ENCODE results near the gene CLEC12A.

The CLEC12A gene

DNA sequence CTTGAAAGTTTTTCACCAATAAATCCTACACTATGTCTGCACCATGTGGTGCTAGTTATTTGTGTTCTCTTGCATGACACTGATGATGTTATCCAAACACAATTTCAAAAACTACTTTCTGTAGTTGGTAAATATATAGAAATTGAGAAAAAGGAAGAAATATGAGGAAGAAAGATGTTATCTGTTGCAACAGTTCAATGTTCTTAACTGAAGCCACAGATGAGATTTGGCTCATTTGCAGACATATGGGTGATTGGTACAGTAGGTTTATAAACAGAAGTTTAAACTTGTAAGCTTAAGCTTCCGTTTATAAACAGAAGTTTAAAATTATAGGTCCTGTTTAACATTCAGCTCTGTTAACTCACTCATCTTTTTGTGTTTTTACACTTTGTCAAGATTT is at the start of gene CLEC12A:
Gene CLEC12A, plus strand, starts transcription at position 229 of the 400 bp plus-strand sequence. CDS start 188 bp downstream, outside the sequence.
- CTCF ChIA-PET, result no interaction called here
- Mint-ChIP-seq H3K9me3 (peaks cover 8% of the 10 kb centered on the region), H3K4me1 (no peaks in the 10 kb centered on the region), H3K27ac (no peak within 1 kb of the TSS), H3K4me3 (no peak within 1 kb of the TSS), H3K27me3 (peaks cover 29% of the 10 kb centered on the region), H3K36me3 (peaks cover 3% of the 10 kb centered on the region)
- DNase-seq, result no peak

DNA sequence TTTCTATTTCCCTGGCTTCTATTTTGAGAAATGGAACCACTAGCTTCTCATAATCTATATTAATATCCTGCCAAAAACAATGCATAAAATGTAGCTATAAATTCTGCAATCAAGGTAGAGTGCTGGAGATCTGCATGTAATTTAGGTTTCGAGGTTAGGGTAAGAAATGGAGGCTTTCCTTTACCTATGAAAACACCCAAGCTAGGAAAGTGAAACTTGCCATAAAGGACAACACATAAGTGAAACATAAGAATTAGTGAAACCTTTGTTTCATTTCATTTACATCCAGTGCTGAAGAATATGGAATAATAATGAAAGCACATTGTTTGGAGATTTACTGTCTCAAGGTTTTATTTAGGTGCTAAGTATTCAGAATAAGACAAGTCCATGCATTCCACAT is 48.8 kb upstream of the CLEC12A start:
- Mint-ChIP-seq H3K4me3 (no peak overlapping the region), H3K27me3 (peaks cover 6% of the 10 kb centered on the region), H3K36me3 (no peaks in the 10 kb centered on the region), H3K27ac (peak overlapping the region; percentile 70), H3K9me3 (no peaks in the 10 kb centered on the region), H3K4me1 (peaks cover 21% of the 10 kb centered on the region)
- no peak for DNase-seq
- CTCF ChIA-PET, result interaction anchor here (0.7 to 1.8 kb wide), 8 partner anchors 14 to 180 kb away, joined by 3 to 5 read pairs (median 4); partner anchors contain the start of gene CLEC2B

DNA sequence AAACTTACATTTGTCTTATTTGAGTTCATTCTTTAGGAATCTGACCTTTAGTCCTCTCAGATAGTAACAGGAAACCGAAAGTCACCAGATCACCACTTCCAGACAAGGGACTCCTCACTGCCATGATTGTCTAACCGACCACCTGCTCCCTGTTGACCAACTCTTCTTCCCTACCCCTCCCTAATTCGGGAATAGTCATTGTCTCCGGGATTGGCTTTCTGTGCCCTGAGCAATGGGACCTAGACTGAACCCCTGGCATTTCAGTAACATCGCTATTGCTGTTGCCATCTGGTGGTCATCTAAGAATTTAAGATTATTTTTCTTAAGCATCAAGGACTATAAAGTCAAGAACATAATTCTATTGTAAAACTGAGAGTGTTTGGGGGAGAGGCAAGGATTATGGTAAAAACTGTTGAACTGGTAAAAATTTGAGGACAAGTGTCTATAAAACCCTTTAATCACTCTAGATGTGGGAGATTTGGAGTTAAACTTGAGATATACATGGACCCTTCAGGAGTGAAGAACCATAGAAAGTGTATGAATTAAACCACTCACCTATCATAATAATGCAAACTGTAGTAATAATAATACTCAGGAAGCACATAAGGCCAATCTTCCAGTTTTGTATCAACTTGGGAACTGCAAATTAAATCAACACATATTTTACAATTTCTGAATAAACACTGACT is 45.4 kb upstream of the CLEC12A start:
- no peaks in the 10 kb centered on the region for H3K36me3 Mint-ChIP-seq
- H3K27ac Mint-ChIP-seq, result no peak overlapping the region
- CTCF ChIA-PET, result interaction anchor here (0.7 to 2.4 kb wide), 14 partner anchors 12 to 177 kb away, joined by 3 to 26 read pairs (median 4); partner anchors contain the start of gene CLEC12B
- no peak for DNase-seq
- H3K27me3 Mint-ChIP-seq, result peaks cover 11% of the 10 kb centered on the region
- H3K4me3 Mint-ChIP-seq, result peak overlapping the region; percentile 60
- no peaks in the 10 kb centered on the region for H3K9me3 Mint-ChIP-seq
- H3K4me1 Mint-ChIP-seq, result peaks cover 23% of the 10 kb centered on the region

DNA sequence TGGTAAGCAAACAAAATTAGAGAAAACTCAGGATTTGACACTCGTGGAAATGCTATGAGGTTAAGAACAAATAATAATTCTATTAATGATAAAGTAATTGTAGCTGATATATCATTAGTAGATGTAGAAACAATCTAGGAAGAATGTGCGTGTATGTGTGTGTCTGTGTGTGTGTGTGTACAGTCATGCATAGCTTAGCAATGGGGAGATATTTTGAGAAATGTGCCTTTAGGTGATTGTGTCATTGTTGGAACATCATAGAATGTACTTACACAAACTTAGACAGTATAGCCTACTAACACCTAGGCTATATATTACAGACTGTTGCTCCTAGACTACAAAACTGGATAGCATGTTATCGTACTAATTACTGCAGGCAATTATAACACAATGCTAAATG is 44.3 kb upstream of the CLEC12A start:
- no peak overlapping the region for H3K4me3 Mint-ChIP-seq
- DNase-seq, result no peak
- H3K27ac Mint-ChIP-seq, result no peak overlapping the region
- H3K9me3 Mint-ChIP-seq, result no peaks in the 10 kb centered on the region
- H3K27me3 Mint-ChIP-seq, result peaks cover 12% of the 10 kb centered on the region
- H3K36me3 Mint-ChIP-seq, result no peaks in the 10 kb centered on the region
- H3K4me1 Mint-ChIP-seq, result peaks cover 21% of the 10 kb centered on the region
- CTCF ChIA-PET, result interaction anchor here (0.7 to 2.4 kb wide), 9 partner anchors 11 to 178 kb away, joined by 3 to 26 read pairs (median 4); partner anchors contain the start of gene CLEC12B

DNA sequence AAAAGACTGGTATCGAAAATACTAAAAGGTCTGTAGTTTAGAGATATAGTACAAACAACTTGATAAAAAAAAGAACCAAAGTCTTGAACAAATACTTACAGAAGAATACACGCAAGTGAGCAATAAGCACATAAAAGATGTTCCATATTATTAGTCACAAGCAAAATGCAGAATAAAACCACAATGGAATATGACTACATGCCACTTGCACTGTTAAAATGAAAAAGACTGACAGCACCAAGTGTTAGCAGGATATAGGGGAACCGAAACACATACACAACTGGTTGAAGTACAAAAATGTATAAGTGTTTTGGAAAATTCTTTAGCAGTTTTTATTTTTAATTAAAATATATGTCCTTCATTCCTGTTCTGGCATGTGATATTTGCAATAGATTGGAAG is 42.6 kb upstream of the CLEC12A start:
- H3K9me3 Mint-ChIP-seq, result no peaks in the 10 kb centered on the region
- no peak for DNase-seq
- peaks cover 7% of the 10 kb centered on the region for H3K4me1 Mint-ChIP-seq
- no peak overlapping the region for H3K27ac Mint-ChIP-seq
- CTCF ChIA-PET, result interaction anchor here (0.7 to 1.5 kb wide), 3 partner anchors 12 to 211 kb away, joined by 3 read pairs; no protein-coding TSS in a partner anchor
- H3K36me3 Mint-ChIP-seq, result no peaks in the 10 kb centered on the region
- no peak overlapping the region for H3K4me3 Mint-ChIP-seq
- peaks cover 12% of the 10 kb centered on the region for H3K27me3 Mint-ChIP-seq

DNA sequence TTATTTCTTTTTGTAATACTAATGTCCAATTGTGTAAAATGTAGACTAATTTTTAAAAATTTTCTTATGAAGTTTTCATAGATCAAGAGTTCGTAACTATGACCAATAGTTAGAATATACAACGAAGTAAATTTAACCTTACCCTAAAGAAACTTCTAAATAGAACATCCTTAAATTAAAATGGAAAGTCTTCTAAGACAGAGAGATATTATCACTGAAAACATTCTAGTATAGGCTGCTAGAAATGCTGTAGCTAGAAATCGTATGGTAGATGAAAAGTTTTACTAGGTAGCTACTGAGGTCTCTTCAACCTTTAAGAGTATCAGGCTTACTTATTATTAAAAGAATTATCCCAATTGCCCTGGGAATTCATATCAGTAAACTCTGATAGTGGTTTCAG is 40.0 kb upstream of the CLEC12A start:
- H3K9me3 Mint-ChIP-seq, result no peaks in the 10 kb centered on the region
- CTCF ChIA-PET, result interaction anchor here (1.1 to 1.3 kb wide), 2 partner anchors 12 to 116 kb away, joined by 3 read pairs; no protein-coding TSS in a partner anchor
- H3K4me3 Mint-ChIP-seq, result no peak overlapping the region
- DNase-seq, result no peak
- H3K27me3 Mint-ChIP-seq, result peaks cover 12% of the 10 kb centered on the region
- H3K4me1 Mint-ChIP-seq, result peaks cover 2% of the 10 kb centered on the region
- no peak overlapping the region for H3K27ac Mint-ChIP-seq
- no peaks in the 10 kb centered on the region for H3K36me3 Mint-ChIP-seq

DNA sequence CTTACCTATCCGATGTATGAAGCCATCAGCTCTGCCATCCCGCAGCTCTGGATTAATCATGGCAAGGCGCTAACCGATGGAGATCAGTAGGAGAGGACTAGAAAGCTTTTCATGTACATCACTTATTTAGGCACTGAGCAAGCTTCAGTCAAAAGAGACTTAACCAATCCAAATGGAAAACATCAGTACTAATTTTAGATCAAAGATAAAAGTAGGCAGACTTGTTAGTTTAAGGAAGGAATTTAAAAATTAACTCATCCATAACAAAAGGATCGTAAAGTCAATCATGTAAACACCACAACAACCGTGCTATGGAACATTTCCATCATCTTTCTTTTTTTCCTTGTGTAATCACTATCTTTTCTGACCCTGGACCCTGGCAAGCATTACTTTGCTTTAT is 38.9 kb upstream of the CLEC12A start, which contains the start of gene CLEC2A:
Gene CLEC2A, minus strand, starts transcription at position 101 of the 400 bp plus-strand sequence. Its CDS starts 41 bp downstream, at position 60.
- H3K4me1 Mint-ChIP-seq, result peaks cover 2% of the 10 kb centered on the region
- H3K27me3 Mint-ChIP-seq, result peaks cover 12% of the 10 kb centered on the region
- no peak for DNase-seq
- no peak within 1 kb of the TSS for H3K4me3 Mint-ChIP-seq
- H3K36me3 Mint-ChIP-seq, result no peaks in the 10 kb centered on the region
- no peaks in the 10 kb centered on the region for H3K9me3 Mint-ChIP-seq
- CTCF ChIA-PET, result interaction anchor here (1.3 kb wide), 1 partner anchor 13 kb away, joined by 3 read pairs; no protein-coding TSS in a partner anchor
- no peak within 1 kb of the TSS for H3K27ac Mint-ChIP-seq

DNA sequence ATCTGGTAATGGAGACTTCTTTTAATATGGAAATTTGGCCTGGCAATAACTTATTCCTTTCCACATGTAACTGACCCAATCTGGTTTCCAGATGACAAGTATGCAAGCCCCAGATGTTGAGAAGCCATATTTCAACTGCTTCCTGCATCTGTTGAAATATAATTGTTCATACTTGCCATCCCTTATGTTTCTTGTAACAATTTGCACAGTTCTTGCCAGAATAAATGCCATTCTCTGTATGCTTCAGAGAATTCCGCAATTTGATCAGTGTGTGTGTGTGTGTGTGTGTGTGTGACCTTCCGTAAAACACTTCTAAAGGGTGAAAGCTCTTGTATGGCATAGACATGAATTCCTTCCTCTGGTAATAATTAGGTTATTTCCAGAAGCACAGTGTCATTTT is 37.3 kb upstream of the CLEC12A start:
- H3K9me3 Mint-ChIP-seq, result no peaks in the 10 kb centered on the region
- no peak for DNase-seq
- CTCF ChIA-PET, result interaction anchor here (0.6 to 1.0 kb wide), 4 partner anchors 13 to 219 kb away, joined by 3 to 4 read pairs (median 3); no protein-coding TSS in a partner anchor
- no peaks in the 10 kb centered on the region for H3K4me1 Mint-ChIP-seq
- peaks cover 8% of the 10 kb centered on the region for H3K27me3 Mint-ChIP-seq
- no peaks in the 10 kb centered on the region for H3K36me3 Mint-ChIP-seq
- H3K27ac Mint-ChIP-seq, result no peak overlapping the region
- H3K4me3 Mint-ChIP-seq, result no peak overlapping the region

DNA sequence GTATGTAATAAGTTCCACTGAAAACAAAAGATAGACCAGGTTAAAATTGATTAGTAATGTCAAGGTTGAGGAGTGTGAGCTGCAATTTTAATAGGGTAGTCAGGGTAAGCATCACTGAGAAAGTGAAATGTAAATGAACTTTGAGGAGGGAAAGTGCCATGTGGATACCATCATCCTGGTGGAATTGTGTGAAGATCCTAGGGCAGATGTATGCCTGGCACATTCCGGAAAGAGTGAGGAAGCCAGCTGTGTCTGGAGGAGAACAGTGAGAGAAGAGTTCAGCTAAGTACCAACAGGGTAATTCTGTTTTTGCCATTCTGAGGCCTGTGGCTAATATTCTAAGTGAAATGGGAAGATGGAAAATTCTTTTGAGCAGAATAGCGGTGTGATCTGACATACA is 36.2 kb upstream of the CLEC12A start:
- Mint-ChIP-seq H3K36me3 (no peaks in the 10 kb centered on the region), H3K4me1 (no peaks in the 10 kb centered on the region), H3K27ac (no peak overlapping the region), H3K27me3 (peaks cover 8% of the 10 kb centered on the region), H3K9me3 (no peaks in the 10 kb centered on the region), H3K4me3 (no peak overlapping the region)
- DNase-seq, result no peak
- CTCF ChIA-PET, result interaction anchor here (1.0 kb wide), 1 partner anchor 218 kb away, joined by 4 read pairs; no protein-coding TSS in a partner anchor

DNA sequence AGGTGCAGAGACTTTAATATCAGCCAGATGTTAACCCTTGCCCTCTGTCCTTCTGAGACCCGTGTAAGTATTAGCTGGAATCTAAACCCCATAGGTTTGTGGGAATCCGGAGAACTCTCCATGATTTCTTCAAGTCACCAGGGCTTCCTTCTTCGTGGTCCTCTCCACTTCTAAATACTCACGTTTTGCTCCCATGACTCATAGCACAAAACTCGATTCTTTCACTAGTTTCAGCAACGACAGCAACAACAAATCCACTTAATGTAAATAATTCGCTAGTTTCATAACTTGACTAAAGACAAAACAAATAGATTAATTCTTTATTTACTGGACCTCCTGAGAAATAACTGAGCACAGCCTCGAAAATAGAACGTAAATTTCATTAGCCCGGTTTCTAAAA is 34.6 kb upstream of the CLEC12A start:
- H3K27ac Mint-ChIP-seq, result no peak overlapping the region

DNA sequence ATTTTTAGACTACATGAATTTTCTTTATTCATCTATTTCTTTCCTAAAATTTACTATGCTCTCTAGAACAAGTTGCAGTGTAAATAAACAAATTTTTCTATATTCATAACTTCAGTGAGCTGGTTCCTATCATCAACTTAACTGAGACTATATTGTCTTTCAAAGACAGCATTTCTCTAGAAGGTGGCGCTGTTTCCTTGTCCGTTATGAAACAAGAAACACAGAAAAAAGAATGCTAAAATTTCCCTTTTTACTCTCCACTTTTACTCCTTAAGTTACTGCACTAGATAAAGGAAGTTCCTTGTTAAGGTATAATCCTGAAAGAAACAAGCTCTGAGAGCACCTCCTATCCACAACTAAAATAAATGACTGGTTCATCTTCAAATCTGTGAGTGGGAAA is 30.8 kb upstream of the CLEC12A start:
- Mint-ChIP-seq H3K9me3 (no peaks in the 10 kb centered on the region), H3K36me3 (no peaks in the 10 kb centered on the region), H3K27me3 (peaks cover 11% of the 10 kb centered on the region), H3K4me1 (peaks cover 26% of the 10 kb centered on the region), H3K27ac (no peak overlapping the region), H3K4me3 (no peak overlapping the region)
- DNase-seq, result no peak
- CTCF ChIA-PET, result interaction anchor here (0.6 to 5.2 kb wide), 28 partner anchors 8 to 213 kb away, joined by 3 to 44 read pairs (median 4); partner anchors contain the start of genes CLEC12B and CLEC1B

More for the DNA sequence above, 34.6 kb upstream of the CLEC12A start:
- DNase-seq, result no peak
- Mint-ChIP-seq H3K27me3 (peaks cover 4% of the 10 kb centered on the region), H3K4me1 (peaks cover 5% of the 10 kb centered on the region), H3K36me3 (no peaks in the 10 kb centered on the region), H3K9me3 (no peaks in the 10 kb centered on the region), H3K4me3 (no peak overlapping the region)
- CTCF ChIA-PET, result no interaction called here

DNA sequence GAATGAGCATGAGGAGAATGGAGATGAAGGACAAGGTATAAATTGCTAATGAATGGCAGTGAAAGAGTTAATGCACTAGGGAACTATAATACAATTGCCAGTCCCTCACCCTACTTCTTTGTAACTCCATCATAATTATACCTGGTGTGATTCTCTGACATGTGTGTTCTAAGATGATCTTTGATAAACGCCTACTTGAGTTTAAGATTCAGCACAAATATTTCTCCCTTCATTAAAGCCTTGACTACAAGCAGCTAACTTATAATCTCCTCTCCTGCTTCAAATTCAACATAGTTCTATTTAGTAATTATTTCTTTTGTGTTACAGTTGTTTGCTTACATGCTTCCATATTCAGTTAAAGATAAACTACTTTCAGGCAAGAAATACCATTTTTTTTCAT is 29.4 kb upstream of the CLEC12A start:
- no peaks in the 10 kb centered on the region for H3K36me3 Mint-ChIP-seq
- no peak overlapping the region for H3K27ac Mint-ChIP-seq
- CTCF ChIA-PET, result interaction anchor here (0.7 to 5.2 kb wide), 2 partner anchors 67 to 77 kb away, joined by 3 to 44 read pairs; partner anchors contain the start of gene CLEC12B
- no peaks in the 10 kb centered on the region for H3K9me3 Mint-ChIP-seq
- H3K4me1 Mint-ChIP-seq, result peaks cover 28% of the 10 kb centered on the region
- peaks cover 11% of the 10 kb centered on the region for H3K27me3 Mint-ChIP-seq
- no peak overlapping the region for H3K4me3 Mint-ChIP-seq
- DNase-seq, result no peak

DNA sequence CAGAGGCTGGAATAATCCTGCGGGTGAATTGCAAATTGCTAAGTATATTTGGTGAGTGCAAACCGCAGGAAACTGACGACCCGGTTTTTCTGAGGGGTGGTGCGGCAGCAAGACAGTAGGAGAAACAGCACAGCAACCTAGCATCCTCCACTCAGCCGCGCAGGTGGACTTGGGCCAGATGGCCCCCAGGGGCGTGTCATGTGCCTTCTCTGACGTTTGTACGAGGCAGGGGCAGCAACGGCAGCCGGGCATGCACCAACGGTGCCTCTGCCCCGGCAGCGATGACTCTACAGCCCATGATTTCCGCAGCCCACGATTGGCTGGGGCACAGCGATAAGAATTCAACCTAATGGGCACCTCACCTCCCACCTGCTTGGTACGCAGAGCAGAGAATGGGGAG is 28.0 kb upstream of the CLEC12A start:
- no peaks in the 10 kb centered on the region for H3K9me3 Mint-ChIP-seq
- DNase-seq, result peak; percentile 65
- CTCF ChIA-PET, result interaction anchor here (5.2 kb wide), 1 partner anchor 66 kb away, joined by 44 read pairs; the partner anchor contains the start of gene CLEC12B
- peaks cover 38% of the 10 kb centered on the region for H3K4me1 Mint-ChIP-seq
- H3K4me3 Mint-ChIP-seq, result peak overlapping the region; percentile 75
- peak overlapping the region; percentile 47 for H3K27ac Mint-ChIP-seq
- H3K27me3 Mint-ChIP-seq, result peaks cover 11% of the 10 kb centered on the region
- H3K36me3 Mint-ChIP-seq, result peaks cover 2% of the 10 kb centered on the region

DNA sequence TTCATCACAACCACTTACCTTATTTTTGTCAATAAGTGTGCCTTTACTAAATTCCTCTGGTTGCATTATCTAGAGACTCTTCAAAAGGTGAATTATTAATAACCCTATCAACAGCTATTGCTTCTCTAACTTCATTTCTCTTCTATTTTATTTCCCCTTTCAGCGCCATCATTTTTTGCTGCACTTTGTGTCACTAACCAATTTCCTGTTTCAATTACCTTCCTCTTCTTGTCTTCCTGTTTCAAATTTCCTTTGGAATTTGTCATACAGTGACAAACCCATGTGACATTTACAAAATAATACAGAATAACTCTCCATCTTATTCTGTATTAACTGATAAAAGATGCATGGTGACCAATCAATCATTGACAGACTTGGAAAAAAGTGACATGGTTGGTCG is 26.8 kb upstream of the CLEC12A start:
- Mint-ChIP-seq H3K36me3 (peaks cover 2% of the 10 kb centered on the region), H3K4me3 (peak overlapping the region; percentile 24), H3K27ac (peak overlapping the region; percentile 6), H3K4me1 (peaks cover 49% of the 10 kb centered on the region), H3K27me3 (peaks cover 11% of the 10 kb centered on the region), H3K9me3 (no peaks in the 10 kb centered on the region)
- DNase-seq, result no peak
- CTCF ChIA-PET, result interaction anchor here (0.8 to 5.2 kb wide), 2 partner anchors 65 to 194 kb away, joined by 3 to 44 read pairs; partner anchors contain the start of gene CLEC12B

Data from activated naive CD4-positive, alpha-beta T cell treated with anti-CD3 and anti-CD28 coated beads, Interleukin-2, amount 10 ng/mL, durations not matched to agents 7 days and 5 days (primary cell).